ENCODE data around the gene SAC3D1. TPM values are rescaled to one million over a fixed set of nuclear protein-coding genes. Genes with fewer than 3 reads are reported as not detected.

SAC3D1 gene
- polyA plus RNA-seq, 1 of the 3 experiments (the other 2 are of a cell fraction) = 22.5 TPM

- Histone ChIP-seq H3K9me2 (no peaks in the 10 kb centered on the region), H3K9me3 (no peaks in the 10 kb centered on the region), H3K27ac (ENCODE audit: low read depth in 2 of 2, low read length in 1 of 2) (no peak overlapping the region), H3F3A (replicated peaks; ENCODE audit: insufficient read depth) (no peaks in the 10 kb centered on the region), H3K36me3 (replicated peaks in 1 of 2; ENCODE audit: control insufficient read depth in 1 of 2, insufficient read depth in 2 of 2, low read length in 1 of 2) (peaks cover 8 to 10% of the 10 kb centered on the region in 2 experiments), H3K9ac (no peak overlapping the region), H2AFZ (ENCODE audit: low read depth) (no peak overlapping the region), H3K4me3 (ENCODE audit: low read depth in 2 of 2, low read length in 1 of 2) (no peak overlapping the region), H3K4me1 (ENCODE audit: control insufficient read depth in 1 of 2, insufficient read depth in 2 of 2, low read depth in 1 of 2, low read length in 1 of 2) (peaks cover 0 to 2% of the 10 kb centered on the region in 2 experiments; a peak in 1 of 4 replicates), H4K20me1 (ENCODE audit: insufficient read depth) (no peaks in the 10 kb centered on the region), H3K27me3 (ENCODE audit: insufficient read depth) (no peaks in the 10 kb centered on the region), H3K4me2 (no peak overlapping the region), H3K79me2 (ENCODE audit: insufficient read depth) (peaks cover 4% of the 10 kb centered on the region; the same call in 1 of the 2 replicates)
- no peak for DNase-seq
- POLR2A ChIA-PET = interaction anchor here (0.8 to 1.4 kb wide), 2 partner anchors 18 to 65 kb away, joined by 3 read pairs; partner anchors contain the start of gene ARL2
- CTCF ChIA-PET = interaction anchor here (0.9 to 1.1 kb wide), 3 partner anchors 9 to 144 kb away, joined by 3 to 4 read pairs (median 3); partner anchors contain the start of gene SAC3D1
- WGBS (ENCODE audit: low lambda C conversion rate) = 88% methylated on average over 9 of the region's 13 CpGs
- no peak for TF ChIP-seq SMC3 (IDR thresholded peaks at IDR 0.05; ENCODE audit: low read depth, low read length)
- TF ChIP-seq TAF1 (IDR thresholded peaks at IDR 0.05; ENCODE audit: borderline replicate concordance, low read depth, low read length) = no peak
- TF ChIP-seq, protein P1, sequence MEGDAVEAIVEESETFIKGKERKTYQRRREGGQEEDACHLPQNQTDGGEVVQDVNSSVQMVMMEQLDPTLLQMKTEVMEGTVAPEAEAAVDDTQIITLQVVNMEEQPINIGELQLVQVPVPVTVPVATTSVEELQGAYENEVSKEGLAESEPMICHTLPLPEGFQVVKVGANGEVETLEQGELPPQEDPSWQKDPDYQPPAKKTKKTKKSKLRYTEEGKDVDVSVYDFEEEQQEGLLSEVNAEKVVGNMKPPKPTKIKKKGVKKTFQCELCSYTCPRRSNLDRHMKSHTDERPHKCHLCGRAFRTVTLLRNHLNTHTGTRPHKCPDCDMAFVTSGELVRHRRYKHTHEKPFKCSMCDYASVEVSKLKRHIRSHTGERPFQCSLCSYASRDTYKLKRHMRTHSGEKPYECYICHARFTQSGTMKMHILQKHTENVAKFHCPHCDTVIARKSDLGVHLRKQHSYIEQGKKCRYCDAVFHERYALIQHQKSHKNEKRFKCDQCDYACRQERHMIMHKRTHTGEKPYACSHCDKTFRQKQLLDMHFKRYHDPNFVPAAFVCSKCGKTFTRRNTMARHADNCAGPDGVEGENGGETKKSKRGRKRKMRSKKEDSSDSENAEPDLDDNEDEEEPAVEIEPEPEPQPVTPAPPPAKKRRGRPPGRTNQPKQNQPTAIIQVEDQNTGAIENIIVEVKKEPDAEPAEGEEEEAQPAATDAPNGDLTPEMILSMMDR (IDR thresholded peaks at IDR 0.05) = no peak
- no peak for TF ChIP-seq JUND (IDR thresholded peaks at IDR 0.05)
- TF ChIP-seq RXRA (IDR thresholded peaks at IDR 0.05; ENCODE audit: borderline replicate concordance, low read depth) = no peak
- TF ChIP-seq PBX3 (IDR thresholded peaks at IDR 0.05) = no peak
- TF ChIP-seq YY1 (IDR thresholded peaks at IDR 0.05; ENCODE audit: low read depth) = no peak
- TF ChIP-seq, protein P2, sequence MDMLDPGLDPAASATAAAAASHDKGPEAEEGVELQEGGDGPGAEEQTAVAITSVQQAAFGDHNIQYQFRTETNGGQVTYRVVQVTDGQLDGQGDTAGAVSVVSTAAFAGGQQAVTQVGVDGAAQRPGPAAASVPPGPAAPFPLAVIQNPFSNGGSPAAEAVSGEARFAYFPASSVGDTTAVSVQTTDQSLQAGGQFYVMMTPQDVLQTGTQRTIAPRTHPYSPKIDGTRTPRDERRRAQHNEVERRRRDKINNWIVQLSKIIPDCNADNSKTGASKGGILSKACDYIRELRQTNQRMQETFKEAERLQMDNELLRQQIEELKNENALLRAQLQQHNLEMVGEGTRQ (IDR thresholded peaks at IDR 0.05; ENCODE audit: borderline replicate concordance, low read depth, low read length) = no peak
- no peak for TF ChIP-seq FOSL2 (IDR thresholded peaks at IDR 0.05; ENCODE audit: borderline replicate concordance, low read depth)
- TF ChIP-seq ZBTB33 (IDR thresholded peaks at IDR 0.05; ENCODE audit: borderline replicate concordance, low read depth) = no peak
- TF ChIP-seq RCOR1 (IDR thresholded peaks at IDR 0.05; ENCODE audit: low read length) = no peak
- TF ChIP-seq MEF2A (IDR thresholded peaks at IDR 0.05; ENCODE audit: borderline replicate concordance, low read depth) = no peak
Observed at GRCh38 chr11:65032216-65032615, 8.8 kb upstream of the SAC3D1 start.

Measured in SK-N-SH (cell line).